T-helper 17 cell (primary cell): ENCODE data around the gene TMEM185B. TPM values are rescaled to one million over a fixed set of nuclear protein-coding genes. Genes with fewer than 3 reads are reported as not detected.

Experiments used
- ATAC-seq: fragments of 150-1000 bp; cut with Tn5 transposase; 2 replicates; pipeline ENCODE4 v1.10.0; 2021; ENCODE audit warnings: mild to moderate bottlenecking, moderate library complexity
- DNase-seq, 3 donors: peaks; one replicate each; pipeline versions ENCODE4 v3.0.0 to v3.0.0-alpha.2; 2020 to 2021
- H3K9me3 ChIP-seq: one replicate; pipeline ENCODE4 v1.7.0; 2013; ENCODE audit warnings: low read length, mild to moderate bottlenecking; ENCODE audit not compliant: control insufficient read depth, poor library complexity, severe bottlenecking
- H3K27ac Mint-ChIP-seq: one replicate; pipeline ENCODE4 v1.8.0; 2022; ENCODE audit warnings: mild to moderate bottlenecking, moderate library complexity, mixed read lengths
- H3K27me3 Mint-ChIP-seq: one replicate; pipeline ENCODE4 v1.8.0; 2022; ENCODE audit warnings: mixed read lengths
- H3K36me3 Mint-ChIP-seq: one replicate; pipeline ENCODE4 v1.8.0; 2022; ENCODE audit warnings: low read depth, mixed read lengths
- H3K4me1 Mint-ChIP-seq: one replicate; pipeline ENCODE4 v1.8.0; 2022; ENCODE audit warnings: mild to moderate bottlenecking, mixed read lengths
- H3K4me3 Mint-ChIP-seq: one replicate; pipeline ENCODE4 v1.8.0; 2022; ENCODE audit warnings: mild to moderate bottlenecking, moderate library complexity, mixed read lengths
- total RNA-seq, 4 donors: library from RNA in 2 of 4; stranded (reverse) in 2 of 4; gene quantifications; one replicate each; pipeline ENCODE4 v1.2.3 and lab custom pipeline; 2022 to 2026

The TMEM185B gene
- total RNA-seq, 2 donors from 2014 or later, result 19.8 to 21.1 TPM

GRCh38 chr2:120222186-120223033 lies 790 bp downstream of the TMEM185B start:
- DNase-seq, result no peak
- Mint-ChIP-seq H3K27me3 (no peaks in the 10 kb centered on the region), H3K27ac (peak overlapping the region; percentile 80), H3K36me3 (no peaks in the 10 kb centered on the region), H3K4me1 (peaks cover 29% of the 10 kb centered on the region), H3K4me3 (peak overlapping the region; percentile 82)
- no peak for ATAC-seq
- H3K9me3 ChIP-seq, result no peaks in the 10 kb centered on the region

- no peak for ATAC-seq
- DNase-seq, result no peak
- no peak overlapping the region for H3K27ac Mint-ChIP-seq
- H3K9me3 ChIP-seq, result no peaks in the 10 kb centered on the region
- no peaks in the 10 kb centered on the region for H3K36me3 Mint-ChIP-seq
- H3K4me1 Mint-ChIP-seq, result peaks cover 31% of the 10 kb centered on the region
- no peaks in the 10 kb centered on the region for H3K27me3 Mint-ChIP-seq
- peak overlapping the region; percentile 82 for H3K4me3 Mint-ChIP-seq
Measured at GRCh38 chr2:120221616-120222015, 1.6 kb downstream of the TMEM185B start.

GRCh38 chr2:120220756-120221155 lies 2.4 kb downstream of the TMEM185B start:
- no peak for DNase-seq
- H3K36me3 Mint-ChIP-seq, result no peaks in the 10 kb centered on the region
- peaks cover 32% of the 10 kb centered on the region for H3K4me1 Mint-ChIP-seq

GRCh38 chr2:120219766-120220165 lies 3.4 kb downstream of the TMEM185B start:
- no peaks in the 10 kb centered on the region for H3K9me3 ChIP-seq
- no peaks in the 10 kb centered on the region for H3K27me3 Mint-ChIP-seq
- ATAC-seq, result no peak
- H3K4me1 Mint-ChIP-seq, result peaks cover 30% of the 10 kb centered on the region
- H3K36me3 Mint-ChIP-seq, result no peaks in the 10 kb centered on the region
- H3K4me3 Mint-ChIP-seq, result no peak overlapping the region
- H3K27ac Mint-ChIP-seq, result peak overlapping the region; percentile 57
- no peak for DNase-seq

More at GRCh38 chr2:120220756-120221155, 2.4 kb downstream of the TMEM185B start:
- H3K9me3 ChIP-seq, result no peaks in the 10 kb centered on the region
- Mint-ChIP-seq H3K27ac (peak overlapping the region; percentile 57), H3K27me3 (no peaks in the 10 kb centered on the region), H3K4me3 (no peak overlapping the region)
- ATAC-seq, result no peak

GRCh38 chr2:120219291-120219690 lies 3.9 kb downstream of the TMEM185B start:
- Mint-ChIP-seq H3K36me3 (no peaks in the 10 kb centered on the region), H3K27ac (no peak overlapping the region), H3K4me3 (no peak overlapping the region), H3K27me3 (no peaks in the 10 kb centered on the region), H3K4me1 (peaks cover 25% of the 10 kb centered on the region)
- H3K9me3 ChIP-seq, result no peaks in the 10 kb centered on the region
- no peak for DNase-seq
- no peak for ATAC-seq

- no peak overlapping the region for H3K4me3 Mint-ChIP-seq
- no peak for ATAC-seq
- no peak for DNase-seq
- no peaks in the 10 kb centered on the region for H3K27me3 Mint-ChIP-seq
- peaks cover 22% of the 10 kb centered on the region for H3K4me1 Mint-ChIP-seq
- H3K27ac Mint-ChIP-seq, result no peak overlapping the region
- no peaks in the 10 kb centered on the region for H3K36me3 Mint-ChIP-seq
- no peaks in the 10 kb centered on the region for H3K9me3 ChIP-seq
Measured at GRCh38 chr2:120218181-120218580, 5.0 kb downstream of the TMEM185B start.

GRCh38 chr2:120210270-120210693 lies 12.9 kb downstream of the TMEM185B start:
- no peaks in the 10 kb centered on the region for H3K9me3 ChIP-seq
- H3K4me3 Mint-ChIP-seq, result peak overlapping the region; percentile 64
- DNase-seq, result no peak
- peak; percentile 74 for ATAC-seq
- no peaks in the 10 kb centered on the region for H3K27me3 Mint-ChIP-seq
- H3K36me3 Mint-ChIP-seq, result no peaks in the 10 kb centered on the region
- H3K4me1 Mint-ChIP-seq, result peaks cover 15% of the 10 kb centered on the region
- H3K27ac Mint-ChIP-seq, result no peak overlapping the region

- no peak for ATAC-seq
- DNase-seq, result no peak
- no peaks in the 10 kb centered on the region for H3K9me3 ChIP-seq
- Mint-ChIP-seq H3K27ac (no peak overlapping the region), H3K4me1 (peaks cover 19% of the 10 kb centered on the region), H3K36me3 (no peaks in the 10 kb centered on the region), H3K4me3 (peak overlapping the region; percentile 64), H3K27me3 (no peaks in the 10 kb centered on the region)
Measured at GRCh38 chr2:120209427-120210269, 13.6 kb downstream of the TMEM185B start.

- no peaks in the 10 kb centered on the region for H3K9me3 ChIP-seq
- DNase-seq (no peak), ATAC-seq (no peak)
- Mint-ChIP-seq H3K36me3 (no peaks in the 10 kb centered on the region), H3K4me1 (peaks cover 21% of the 10 kb centered on the region), H3K27ac (no peak overlapping the region), H3K27me3 (no peaks in the 10 kb centered on the region), H3K4me3 (no peak overlapping the region)
Measured at GRCh38 chr2:120208381-120209353, 14.5 kb downstream of the TMEM185B start.

- H3K9me3 ChIP-seq, result no peaks in the 10 kb centered on the region
- Mint-ChIP-seq H3K27me3 (no peaks in the 10 kb centered on the region), H3K4me1 (peaks cover 21% of the 10 kb centered on the region), H3K36me3 (no peaks in the 10 kb centered on the region), H3K4me3 (no peak overlapping the region), H3K27ac (no peak overlapping the region)
- ATAC-seq, result no peak
- DNase-seq, result no peak
Measured at GRCh38 chr2:120206022-120206581, 17.1 kb downstream of the TMEM185B start.

GRCh38 chr2:120204945-120205670 lies 18.1 kb downstream of the TMEM185B start:
- Mint-ChIP-seq H3K4me1 (peaks cover 16% of the 10 kb centered on the region), H3K27ac (no peak overlapping the region), H3K36me3 (no peaks in the 10 kb centered on the region), H3K4me3 (no peak overlapping the region), H3K27me3 (no peaks in the 10 kb centered on the region)
- DNase-seq, result no peak
- H3K9me3 ChIP-seq, result no peaks in the 10 kb centered on the region
- ATAC-seq, result no peak

- Mint-ChIP-seq H3K27me3 (no peaks in the 10 kb centered on the region), H3K27ac (no peak overlapping the region), H3K4me3 (no peak overlapping the region), H3K4me1 (peaks cover 10% of the 10 kb centered on the region), H3K36me3 (no peaks in the 10 kb centered on the region)
- no peaks in the 10 kb centered on the region for H3K9me3 ChIP-seq
- DNase-seq, result no peak
- no peak for ATAC-seq
Measured at GRCh38 chr2:120204417-120204816, 18.8 kb downstream of the TMEM185B start.
